Measurements from ENCODE around the gene RAD51B. TPM values are rescaled to one million over a fixed set of nuclear protein-coding genes. Genes with fewer than 3 reads are reported as not detected.

Gene RAD51B
- total and polyA plus RNA-seq, 2 of the 13 experiments (the other 11 are each of a cell fraction or from before 2014, with no cell fraction given), result 7.0 to 9.5 TPM

DNA sequence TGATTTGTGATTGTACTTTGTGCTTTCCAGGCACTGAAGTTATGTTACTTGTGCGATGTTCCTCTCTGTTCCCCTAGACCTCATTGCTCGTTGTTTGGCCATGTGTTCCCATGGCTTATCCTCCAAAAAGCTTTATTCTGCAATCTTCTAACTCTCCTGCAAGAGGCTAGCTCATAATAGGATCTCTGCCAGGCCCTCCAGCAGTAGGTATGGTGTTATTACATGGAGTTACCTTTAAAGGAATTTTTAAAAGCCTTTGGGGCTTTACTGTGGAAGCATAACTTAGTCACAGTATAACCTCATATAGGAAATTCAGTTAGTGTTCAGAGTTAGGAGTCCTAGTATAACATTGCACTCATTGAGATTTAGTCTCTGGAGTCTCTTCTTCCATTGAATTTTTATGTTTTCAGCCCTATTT is 292.3 kb downstream of the RAD51B start:
- Histone ChIP-seq H3K27ac (ENCODE audit: extremely low read length, insufficient read depth, low read length) (no peak overlapping the region), H3K4me2 (ENCODE audit: low read depth, low read length) (no peak overlapping the region), H3K27me3 (ENCODE audit: control insufficient read depth in 1 of 2, insufficient read depth in 2 of 2, low read length in 2 of 2) (no peaks in the 10 kb centered on the region), H3K4me3 (replicated peaks in 1 of 3; ENCODE audit: insufficient read depth in 1 of 3, low read depth in 2 of 3, low read length in 3 of 3) (no peak overlapping the region), H3K79me2 (ENCODE audit: insufficient read depth, low read length) (no peaks in the 10 kb centered on the region), H3K36me3 (replicated peaks in 1 of 2; ENCODE audit: control insufficient read depth in 1 of 2, insufficient read depth in 2 of 2, low read length in 2 of 2) (no peaks in the 10 kb centered on the region), H3K4me1 (ENCODE audit: insufficient read depth, low read length) (peaks cover 19% of the 10 kb centered on the region), H2AFZ (ENCODE audit: low read length) (no peak overlapping the region), H3K9me3 (ENCODE audit: low read length) (no peaks in the 10 kb centered on the region), H3K9ac (ENCODE audit: insufficient read depth, low read depth, low read length) (no peak overlapping the region), H4K20me1 (ENCODE audit: insufficient read depth, low read length) (no peaks in the 10 kb centered on the region)
- in situ Hi-C loops (cut with HindIII; ENCODE audit: extremely low pct_ligation_motif_present, low pct_unique_long_range_greater_than_20kb), result no loop called here
- ChIA-PET POLR2A (no interaction called here), CTCF (ENCODE audit: low intra/inter-chr PET ratio, low total read pairs) (no interaction called here)
- ATAC-seq, result no peak
- no peak for DNase-seq (ENCODE audit: low spot score)
- FAIRE-seq, result no peak
- intact Hi-C loops (cut with micrococcal nuclease; ENCODE audit: unreplicated experiment), result no loop called here
- BruUV-seq (replicated peaks), result no TSS peak
- 92% methylated on average over 2 of the region's 2 CpGs for WGBS (ENCODE audit: low lambda C conversion rate)
- TF ChIP-seq TSC22D2 (CRISPR knock-in tag; IDR thresholded peaks at IDR 0.05; ENCODE audit: borderline replicate concordance) (no peak), ZNF841 (CRISPR knock-in tag; IDR thresholded peaks at IDR 0.05; ENCODE audit: borderline replicate concordance) (no peak), ZKSCAN1 (IDR thresholded peaks at IDR 0.05; ENCODE audit: low read length) (no peak), ZNF34 (CRISPR knock-in tag; IDR thresholded peaks at IDR 0.05; ENCODE audit: borderline replicate concordance) (no peak), TCF7L2 (IDR thresholded peaks at IDR 0.05; ENCODE audit: low read depth, low read length) (no peak), SMAD3 (CRISPR knock-in tag; IDR thresholded peaks at IDR 0.05) (no peak), PAWR (CRISPR knock-in tag; IDR thresholded peaks at IDR 0.05; ENCODE audit: borderline replicate concordance) (no peak), ZNF260 (CRISPR knock-in tag; IDR thresholded peaks at IDR 0.05; ENCODE audit: borderline replicate concordance, low read depth) (no peak), DNMT3B (CRISPR knock-in tag; conservative IDR thresholded peaks at IDR 0.05) (no peak), STAT5B (CRISPR knock-in tag; IDR thresholded peaks at IDR 0.05) (no peak), RFXANK (CRISPR knock-in tag; IDR thresholded peaks at IDR 0.05) (no peak), PCBP1 (IDR thresholded peaks at IDR 0.05; ENCODE audit: borderline replicate concordance, low read depth, low read length) (no peak), MEF2D (CRISPR knock-in tag; IDR thresholded peaks at IDR 0.05) (no peak), ZNF343 (CRISPR knock-in tag; IDR thresholded peaks at IDR 0.05) (no peak), MEIS1 (CRISPR knock-in tag; IDR thresholded peaks at IDR 0.05; ENCODE audit: borderline replicate concordance) (no peak), ZNF569 (CRISPR knock-in tag; IDR thresholded peaks at IDR 0.05; ENCODE audit: borderline replicate concordance) (no peak)
- TF ChIP-seq, protein P1, sequence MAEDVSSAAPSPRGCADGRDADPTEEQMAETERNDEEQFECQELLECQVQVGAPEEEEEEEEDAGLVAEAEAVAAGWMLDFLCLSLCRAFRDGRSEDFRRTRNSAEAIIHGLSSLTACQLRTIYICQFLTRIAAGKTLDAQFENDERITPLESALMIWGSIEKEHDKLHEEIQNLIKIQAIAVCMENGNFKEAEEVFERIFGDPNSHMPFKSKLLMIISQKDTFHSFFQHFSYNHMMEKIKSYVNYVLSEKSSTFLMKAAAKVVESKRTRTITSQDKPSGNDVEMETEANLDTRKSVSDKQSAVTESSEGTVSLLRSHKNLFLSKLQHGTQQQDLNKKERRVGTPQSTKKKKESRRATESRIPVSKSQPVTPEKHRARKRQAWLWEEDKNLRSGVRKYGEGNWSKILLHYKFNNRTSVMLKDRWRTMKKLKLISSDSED (CRISPR knock-in tag; IDR thresholded peaks at IDR 0.05), result no peak
- TF ChIP-seq, protein P2, sequence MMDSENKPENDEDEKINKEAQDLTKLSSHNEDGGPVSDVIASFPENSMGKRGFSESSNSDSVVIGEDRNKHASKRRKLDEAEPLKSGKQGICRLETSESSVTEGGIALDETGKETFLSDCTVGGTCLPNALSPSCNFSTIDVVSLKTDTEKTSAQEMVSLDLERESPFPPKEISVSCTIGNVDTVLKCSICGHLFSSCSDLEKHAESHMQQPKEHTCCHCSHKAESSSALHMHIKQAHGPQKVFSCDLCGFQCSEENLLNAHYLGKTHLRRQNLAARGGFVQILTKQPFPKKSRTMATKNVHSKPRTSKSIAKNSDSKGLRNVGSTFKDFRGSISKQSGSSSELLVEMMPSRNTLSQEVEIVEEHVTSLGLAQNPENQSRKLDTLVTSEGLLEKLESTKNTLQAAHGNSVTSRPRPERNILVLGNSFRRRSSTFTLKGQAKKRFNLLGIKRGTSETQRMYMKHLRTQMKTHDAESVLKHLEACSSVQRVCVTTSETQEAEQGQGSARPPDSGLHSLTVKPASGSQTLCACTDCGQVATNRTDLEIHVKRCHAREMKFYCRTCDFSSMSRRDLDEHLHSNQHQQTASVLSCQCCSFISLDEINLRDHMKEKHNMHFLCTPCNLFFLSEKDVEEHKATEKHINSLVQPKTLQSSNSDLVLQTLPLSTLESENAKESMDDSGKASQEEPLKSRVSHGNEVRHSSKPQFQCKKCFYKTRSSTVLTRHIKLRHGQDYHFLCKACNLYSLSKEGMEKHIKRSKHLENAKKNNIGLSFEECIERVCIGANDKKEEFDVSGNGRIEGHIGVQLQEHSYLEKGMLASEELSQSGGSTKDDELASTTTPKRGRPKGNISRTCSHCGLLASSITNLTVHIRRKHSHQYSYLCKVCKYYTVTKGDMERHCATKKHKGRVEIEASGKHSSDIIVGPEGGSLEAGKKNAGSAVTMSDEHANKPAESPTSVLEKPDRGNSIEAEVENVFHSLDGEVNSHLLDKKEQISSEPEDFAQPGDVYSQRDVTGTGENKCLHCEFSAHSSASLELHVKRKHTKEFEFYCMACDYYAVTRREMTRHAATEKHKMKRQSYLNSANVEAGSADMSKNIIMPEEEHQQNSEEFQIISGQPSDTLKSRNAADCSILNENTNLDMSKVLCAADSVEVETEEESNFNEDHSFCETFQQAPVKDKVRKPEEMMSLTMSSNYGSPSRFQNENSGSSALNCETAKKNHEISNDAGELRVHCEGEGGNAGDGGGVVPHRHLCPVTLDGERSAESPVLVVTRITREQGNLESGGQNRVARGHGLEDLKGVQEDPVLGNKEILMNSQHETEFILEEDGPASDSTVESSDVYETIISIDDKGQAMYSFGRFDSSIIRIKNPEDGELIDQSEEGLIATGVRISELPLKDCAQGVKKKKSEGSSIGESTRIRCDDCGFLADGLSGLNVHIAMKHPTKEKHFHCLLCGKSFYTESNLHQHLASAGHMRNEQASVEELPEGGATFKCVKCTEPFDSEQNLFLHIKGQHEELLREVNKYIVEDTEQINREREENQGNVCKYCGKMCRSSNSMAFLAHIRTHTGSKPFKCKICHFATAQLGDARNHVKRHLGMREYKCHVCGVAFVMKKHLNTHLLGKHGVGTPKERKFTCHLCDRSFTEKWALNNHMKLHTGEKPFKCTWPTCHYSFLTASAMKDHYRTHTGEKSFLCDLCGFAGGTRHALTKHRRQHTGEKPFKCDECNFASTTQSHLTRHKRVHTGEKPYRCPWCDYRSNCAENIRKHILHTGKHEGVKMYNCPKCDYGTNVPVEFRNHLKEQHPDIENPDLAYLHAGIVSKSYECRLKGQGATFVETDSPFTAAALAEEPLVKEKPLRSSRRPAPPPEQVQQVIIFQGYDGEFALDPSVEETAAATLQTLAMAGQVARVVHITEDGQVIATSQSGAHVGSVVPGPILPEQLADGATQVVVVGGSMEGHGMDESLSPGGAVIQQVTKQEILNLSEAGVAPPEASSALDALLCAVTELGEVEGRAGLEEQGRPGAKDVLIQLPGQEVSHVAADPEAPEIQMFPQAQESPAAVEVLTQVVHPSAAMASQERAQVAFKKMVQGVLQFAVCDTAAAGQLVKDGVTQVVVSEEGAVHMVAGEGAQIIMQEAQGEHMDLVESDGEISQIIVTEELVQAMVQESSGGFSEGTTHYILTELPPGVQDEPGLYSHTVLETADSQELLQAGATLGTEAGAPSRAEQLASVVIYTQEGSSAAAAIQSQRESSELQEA (CRISPR knock-in tag; IDR thresholded peaks at IDR 0.05; ENCODE audit: not compliant biosample characterization), result no peak

Measured in HepG2 (cell line).